ENCODE results near the gene OR2T4. TPM values are rescaled to one million over a fixed set of nuclear protein-coding genes. Genes with fewer than 3 reads are reported as not detected.

The OR2T4 gene
- not detected for polyA plus RNA-seq (2012; ENCODE audit: insufficient read length, low read depth)

- TF ChIP-seq SIN3A (IDR thresholded peaks at IDR 0.05; ENCODE audit: borderline replicate concordance, insufficient read depth, low read length) = no peak
- TF ChIP-seq TAF1 (IDR thresholded peaks at IDR 0.05; ENCODE audit: borderline replicate concordance, insufficient read depth, low read length) = no peak
- no peak for TF ChIP-seq REST (IDR thresholded peaks at IDR 0.05; ENCODE audit: insufficient read depth in 1 of 2, low read depth in 2 of 2, low read length in 2 of 2)
- no peak for TF ChIP-seq POLR2AphosphoS5 (IDR thresholded peaks at IDR 0.05; ENCODE audit: low read depth, low read length)
- no peak for TF ChIP-seq FOXP2 (optimal IDR thresholded peaks at IDR 0.05; ENCODE audit: borderline replicate concordance, extremely low read depth, extremely low read length, insufficient read depth)
These were observed at the start of gene OR2T4 for GRCh38 chr1:248361121-248361715. Gene OR2T4, plus strand, starts transcription at chr1:248361665. Its CDS starts 0 bp downstream, at chr1:248361665.

- no peak for TF ChIP-seq SIN3A (IDR thresholded peaks at IDR 0.05; ENCODE audit: borderline replicate concordance, insufficient read depth, low read length)
- TF ChIP-seq FOXP2 (optimal IDR thresholded peaks at IDR 0.05; ENCODE audit: borderline replicate concordance, extremely low read depth, extremely low read length, insufficient read depth) = no peak
- no peak for TF ChIP-seq TAF1 (IDR thresholded peaks at IDR 0.05; ENCODE audit: borderline replicate concordance, insufficient read depth, low read length)
- no peak for TF ChIP-seq POLR2AphosphoS5 (IDR thresholded peaks at IDR 0.05; ENCODE audit: low read depth, low read length)
- no peak for TF ChIP-seq REST (IDR thresholded peaks at IDR 0.05; ENCODE audit: insufficient read depth in 1 of 2, low read depth in 2 of 2, low read length in 2 of 2)
These were observed 44.7 kb upstream of the OR2T4 start for GRCh38 chr1:248316796-248317195.

- no peak for TF ChIP-seq REST (IDR thresholded peaks at IDR 0.05; ENCODE audit: insufficient read depth in 1 of 2, low read depth in 2 of 2, low read length in 2 of 2)
These were observed 37.0 kb upstream of the OR2T4 start, which contains the start of gene OR2M7 for GRCh38 chr1:248324468-248324867. Gene OR2M7, minus strand, starts transcription at chr1:248324568. Its CDS starts 0 bp downstream, at chr1:248324568.

DNA sequence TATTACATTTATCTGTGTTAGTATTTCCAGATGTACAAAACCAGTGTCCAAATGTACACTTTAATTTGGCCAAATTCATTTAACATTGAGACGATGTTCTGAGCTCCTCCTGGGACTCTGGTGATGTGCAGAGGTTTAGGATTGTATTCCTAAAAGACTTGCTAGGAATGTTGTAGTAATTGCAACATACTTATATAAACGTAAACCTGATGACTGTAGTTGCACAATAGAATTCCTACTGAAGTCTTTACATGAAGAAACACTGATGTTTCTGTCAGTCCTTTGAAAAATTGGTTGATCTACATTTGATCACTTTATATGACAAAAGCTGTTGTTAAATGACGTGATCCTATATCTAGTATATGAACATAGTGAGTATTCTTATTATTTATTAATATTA lies 18.0 kb upstream of the OR2T4 start:
- TF ChIP-seq FOXP2 (optimal IDR thresholded peaks at IDR 0.05; ENCODE audit: borderline replicate concordance, extremely low read depth, extremely low read length, insufficient read depth) (no peak), POLR2AphosphoS5 (IDR thresholded peaks at IDR 0.05; ENCODE audit: low read depth, low read length) (no peak), TAF1 (IDR thresholded peaks at IDR 0.05; ENCODE audit: borderline replicate concordance, insufficient read depth, low read length) (no peak), SIN3A (IDR thresholded peaks at IDR 0.05; ENCODE audit: borderline replicate concordance, insufficient read depth, low read length) (no peak), REST (IDR thresholded peaks at IDR 0.05; ENCODE audit: insufficient read depth in 1 of 2, low read depth in 2 of 2, low read length in 2 of 2) (no peak)

- no peak for TF ChIP-seq FOXP2 (optimal IDR thresholded peaks at IDR 0.05; ENCODE audit: borderline replicate concordance, extremely low read depth, extremely low read length, insufficient read depth)
- no peak for TF ChIP-seq REST (IDR thresholded peaks at IDR 0.05; ENCODE audit: insufficient read depth in 1 of 2, low read depth in 2 of 2, low read length in 2 of 2)
- TF ChIP-seq SIN3A (IDR thresholded peaks at IDR 0.05; ENCODE audit: borderline replicate concordance, insufficient read depth, low read length) = no peak
- TF ChIP-seq TAF1 (IDR thresholded peaks at IDR 0.05; ENCODE audit: borderline replicate concordance, insufficient read depth, low read length) = no peak
- no peak for TF ChIP-seq POLR2AphosphoS5 (IDR thresholded peaks at IDR 0.05; ENCODE audit: low read depth, low read length)
These were observed 13.0 kb upstream of the OR2T4 start, which contains the start of gene OR14C36 for GRCh38 chr1:248348475-248348874. Gene OR14C36, plus strand, starts transcription at chr1:248348775. Its CDS starts 0 bp downstream, at chr1:248348775.
